HG03571 (cell line): ENCODE results near the gene LEMD1.
"Not testable (repeated sequence)": the region's sequence is repeated elsewhere in the genome, so short reads cannot be mapped to it uniquely, and the experiment has no call there.

Experiments used
- ATAC-seq: cut with Tn5 transposase; IDR thresholded peaks from one replicate; pipeline ENCODE4 v1.9.1; 2021; ENCODE audit not compliant: unreplicated experiment

Gene LEMD1

DNA sequence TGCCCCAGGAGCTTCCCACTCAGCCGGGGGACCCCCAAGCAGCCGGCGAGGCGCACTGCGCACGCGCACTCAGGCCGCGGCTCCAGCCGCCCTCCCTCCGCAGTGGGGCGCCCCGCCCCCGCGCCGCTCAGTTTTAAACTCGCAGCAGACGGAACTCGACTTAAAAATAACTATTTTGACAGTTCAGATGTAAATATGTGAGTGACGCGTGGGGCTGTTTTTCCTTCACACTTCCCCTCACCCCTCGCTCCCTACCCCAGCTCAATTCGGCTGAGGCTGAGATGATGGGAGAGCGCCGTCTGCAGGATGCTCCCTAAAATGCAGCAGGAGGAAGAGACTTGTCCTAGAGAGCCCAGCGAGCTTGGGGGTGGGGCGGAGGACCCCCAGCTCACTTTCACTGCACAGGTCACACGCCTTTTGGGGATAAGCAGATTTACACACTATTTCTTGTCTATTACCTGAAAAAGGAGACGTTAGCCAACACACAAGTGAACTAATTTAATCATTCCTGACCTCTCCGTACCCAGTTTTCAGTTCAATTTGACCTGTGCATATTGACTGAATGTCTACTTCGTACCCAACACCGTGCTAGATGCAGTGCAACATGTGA, 8.9 kb upstream of the LEMD1 start:
- ATAC-seq: no peak

- ATAC-seq: no peak
Measured at GRCh38 chr1:205429762-205430695, 8.2 kb upstream of the LEMD1 start.

DNA sequence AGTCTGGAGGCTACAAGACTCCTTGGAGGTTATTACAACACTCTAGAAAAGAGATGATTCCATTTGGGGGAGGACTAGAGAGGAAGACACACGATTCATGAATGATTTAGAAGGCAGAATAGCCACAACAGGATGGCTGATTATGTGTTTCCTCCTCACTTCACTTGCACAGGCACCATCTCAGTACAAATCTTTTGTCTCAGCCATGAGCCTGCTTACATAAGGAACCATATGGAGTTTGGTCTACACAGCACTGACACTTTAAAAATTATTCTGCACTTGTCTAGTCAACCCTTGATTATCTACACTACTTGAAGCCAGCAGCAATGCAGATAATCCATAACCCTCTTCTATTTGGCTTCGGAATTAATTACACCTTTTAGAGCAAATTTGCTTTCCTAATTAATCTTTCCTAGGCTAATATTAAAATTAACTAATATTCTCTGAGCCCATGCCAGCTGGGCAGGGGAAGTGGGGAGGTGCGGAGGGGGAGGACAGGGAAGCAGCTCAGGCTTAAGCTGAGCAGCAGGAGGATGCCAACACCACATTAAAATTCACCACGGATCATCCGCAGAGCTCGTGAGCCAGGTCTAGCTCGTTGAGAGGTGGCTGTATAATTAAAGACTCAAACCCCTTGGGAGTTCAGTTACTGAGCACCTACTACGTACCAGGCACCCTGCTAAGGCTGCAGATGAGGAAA, 3.2 kb upstream of the LEMD1 start:
- ATAC-seq: no peak

GRCh38 chr1:205423814-205424399, 2.1 kb upstream of the LEMD1 start:
- ATAC-seq: no peak

- ATAC-seq: no peak
Measured at GRCh38 chr1:205422993-205423642, 1.3 kb upstream of the LEMD1 start.

- ATAC-seq: no peak
Measured at GRCh38 chr1:205420938-205421337, 918 bp downstream of the LEMD1 start.

DNA sequence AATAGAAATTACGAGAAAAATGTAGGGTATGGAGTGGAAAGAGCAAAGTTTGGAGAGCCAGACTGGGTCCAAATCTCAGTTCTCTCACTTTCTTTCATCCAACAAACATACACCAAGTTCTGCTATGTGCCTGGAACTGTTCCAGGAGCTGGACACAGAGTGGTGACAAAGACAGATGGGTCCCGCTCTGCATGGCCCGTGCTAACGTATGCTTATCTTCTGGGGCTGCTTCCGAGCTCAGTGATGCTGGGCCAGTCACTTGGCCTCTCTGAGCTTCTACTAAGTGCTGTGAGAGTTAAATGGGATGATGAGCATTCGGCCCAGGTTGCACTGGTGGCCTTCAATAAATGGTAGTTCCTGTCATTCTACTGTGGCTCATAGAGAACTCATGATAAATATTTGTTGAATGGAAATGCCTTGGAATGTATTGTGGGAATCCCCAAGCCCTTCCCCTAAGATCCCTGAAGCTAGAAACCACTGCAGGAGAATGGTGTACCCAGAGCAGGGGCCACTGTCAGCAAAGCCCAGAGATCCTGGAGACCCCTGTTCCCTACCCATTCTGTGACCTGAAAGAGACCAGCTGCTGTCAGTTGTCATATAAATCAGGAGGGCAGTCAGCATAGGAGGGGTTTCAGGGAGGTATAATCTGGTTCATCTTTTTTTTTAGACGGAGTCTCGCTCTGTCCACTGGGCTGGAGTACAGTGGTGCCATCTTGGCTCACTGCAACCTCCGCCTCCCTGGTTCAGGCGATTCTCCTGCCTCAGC, 3.8 kb downstream of the LEMD1 start:
- no peak for ATAC-seq

GRCh38 chr1:205416322-205416721, 5.5 kb downstream of the LEMD1 start:
- ATAC-seq: no peak

- no peak for ATAC-seq
Measured at GRCh38 chr1:205410581-205411298, 11.1 kb downstream of the LEMD1 start.

DNA sequence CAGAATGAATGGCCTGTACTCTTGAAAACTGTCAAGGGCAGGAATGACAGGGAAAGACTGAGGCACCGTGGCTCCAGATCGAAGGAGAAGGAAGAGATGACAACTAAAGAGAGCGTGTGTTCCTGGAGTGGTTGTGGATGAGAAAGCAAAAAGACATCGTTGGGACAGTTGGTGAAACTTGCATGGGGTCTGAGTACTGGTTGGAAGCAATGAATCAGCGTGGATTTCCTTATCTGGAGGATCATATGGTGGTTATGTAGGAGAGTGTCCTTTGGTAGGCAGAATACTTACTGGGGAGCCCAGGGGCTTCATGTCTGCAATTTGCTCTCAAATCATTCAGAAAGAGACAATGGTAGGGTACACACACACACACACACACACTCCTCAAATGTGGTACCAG, 13.9 kb downstream of the LEMD1 start:
- no peak for ATAC-seq

DNA sequence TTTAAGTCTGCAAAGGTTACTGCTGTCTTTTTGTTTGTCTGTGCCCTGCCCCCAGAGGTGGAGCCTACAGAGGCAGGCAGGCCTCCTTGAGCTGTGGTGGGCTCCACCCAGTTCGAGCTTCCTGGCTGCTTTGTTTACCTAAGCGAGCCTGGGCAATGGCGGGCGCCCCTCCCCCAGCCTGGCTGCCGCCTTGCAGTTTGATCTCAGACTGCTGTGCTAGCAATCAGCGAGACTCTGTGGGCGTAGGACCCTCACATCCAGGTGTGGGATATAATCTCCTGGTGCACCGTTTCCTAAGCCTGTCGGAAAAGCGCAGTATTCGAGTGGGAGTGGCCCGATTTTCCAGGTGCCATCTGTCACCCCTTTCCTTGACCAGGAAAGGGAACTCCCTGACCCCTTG, 15.6 kb downstream of the LEMD1 start:
- not testable (repeated sequence) for ATAC-seq

DNA sequence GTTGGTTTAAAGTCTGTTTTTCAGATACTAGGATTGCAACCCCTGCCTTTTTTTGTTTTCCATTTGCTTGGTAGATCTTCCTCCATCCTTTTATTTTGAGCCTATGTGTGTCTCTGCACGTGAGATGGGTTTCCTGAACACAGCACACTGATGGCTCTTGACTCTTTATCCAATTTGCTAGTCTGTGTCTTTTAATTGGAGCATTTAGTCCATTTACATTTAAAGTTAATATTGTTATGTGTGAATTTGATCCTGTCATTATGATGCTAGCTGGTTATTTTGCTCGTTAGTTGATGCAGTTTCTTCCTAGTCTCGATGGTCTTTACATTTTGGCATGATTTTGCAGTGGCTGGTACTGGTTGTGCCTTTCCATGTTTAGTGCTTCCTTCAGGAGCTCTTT, 17.4 kb downstream of the LEMD1 start:
- ATAC-seq: not testable (repeated sequence)

GRCh38 chr1:205398586-205398985, 23.3 kb downstream of the LEMD1 start:
- ATAC-seq: no peak

GRCh38 chr1:205396967-205397616, 24.8 kb downstream of the LEMD1 start:
- ATAC-seq: no peak

GRCh38 chr1:205395616-205396015, 26.2 kb downstream of the LEMD1 start:
- no peak for ATAC-seq

- no peak for ATAC-seq
Measured at GRCh38 chr1:205392650-205393049, 29.2 kb downstream of the LEMD1 start.

DNA sequence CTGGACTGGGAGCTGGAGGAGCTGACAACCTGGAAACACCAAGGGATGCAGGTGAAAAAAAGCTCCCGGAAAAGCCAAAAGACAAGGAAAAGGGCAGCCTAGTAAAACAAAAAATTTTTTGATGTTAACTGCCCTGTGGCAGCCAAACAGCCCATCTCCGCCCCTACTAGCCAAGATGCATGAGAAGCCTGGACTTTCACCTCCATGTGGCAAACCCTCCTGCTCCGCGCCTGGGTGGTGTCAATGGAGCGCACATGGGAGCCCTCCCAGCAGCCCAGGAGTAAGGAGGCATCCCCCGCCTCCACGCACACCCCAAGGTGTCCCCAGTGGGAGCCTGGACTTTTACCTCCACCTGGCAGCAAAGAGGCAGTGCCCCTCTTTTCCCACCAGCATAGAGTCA, 30.5 kb downstream of the LEMD1 start:
- no peak for ATAC-seq

DNA sequence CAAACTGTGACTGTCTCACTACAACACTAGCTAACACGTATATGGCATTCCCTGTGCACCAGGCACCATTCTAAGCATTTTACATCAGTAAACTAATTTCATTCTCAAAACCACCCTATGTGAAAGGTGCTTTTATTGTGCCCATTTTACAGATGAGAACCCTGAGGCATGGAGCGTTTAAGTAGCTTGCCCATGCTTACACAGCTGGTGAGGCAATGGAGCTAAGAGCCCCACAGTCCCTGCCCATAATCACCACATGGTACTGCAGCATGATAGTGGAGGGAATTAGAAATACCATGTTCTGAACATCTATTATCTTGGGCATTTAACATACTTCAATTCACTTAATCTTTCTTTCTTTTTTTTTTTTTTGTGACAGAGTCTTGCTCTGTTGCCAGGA, 34.0 kb downstream of the LEMD1 start:
- no peak for ATAC-seq

DNA sequence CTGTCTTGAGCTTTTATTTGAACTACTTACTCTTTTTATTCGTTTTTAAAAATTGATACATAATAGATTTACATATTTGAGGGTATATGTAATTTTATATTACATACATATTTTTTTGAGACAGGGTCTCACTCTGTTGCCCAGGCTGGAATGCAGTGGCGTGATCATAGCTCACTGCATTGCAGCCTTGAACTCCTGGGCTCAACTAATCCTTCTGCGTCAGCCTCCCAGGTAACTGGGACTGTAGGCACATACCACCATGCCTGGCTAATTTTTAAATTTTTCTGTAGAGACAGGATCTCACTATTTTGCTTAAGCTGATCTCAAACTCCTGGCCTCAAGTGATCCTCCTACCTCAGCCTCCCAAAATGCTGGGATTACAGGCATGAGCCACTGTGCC, 38.9 kb downstream of the LEMD1 start:
- ATAC-seq: not testable (repeated sequence)
